Uterus (tissue), 4 donors: ENCODE data around the gene CELSR1. TPM values are rescaled to one million over a fixed set of nuclear protein-coding genes. Genes with fewer than 3 reads are reported as not detected.

Source experiments
- DNase-seq, 2 donors: peaks; one replicate each; pipeline ENCODE4 v3.0.0-alpha.2; 2019 to 2020
- H3K27ac ChIP-seq, 2 donors: fragments of 200-600 bp; sonication (generic); 1 replicate in 1 of 2; 2 replicates in 1 of 2; pipeline ENCODE4 v1.5.1; 2016 to 2018
- H3K27me3 ChIP-seq, 2 donors: fragments of 200-600 bp; sonication (generic); one replicate each; pipeline ENCODE4 v1.5.1; 2018 to 2019; ENCODE audit warnings: control low read depth in 1 of 2
- H3K36me3 ChIP-seq, 2 donors: fragments of 200-600 bp; sonication (generic); one replicate each; pipeline ENCODE4 v1.5.1; 2019; ENCODE audit warnings: control low read depth in 1 of 2
- H3K4me1 ChIP-seq, 2 donors: fragments of 200-600 bp; sonication (generic); one replicate each; pipeline ENCODE4 v1.5.1; 2018 to 2019; ENCODE audit warnings: control low read depth in 1 of 2
- H3K4me3 ChIP-seq, 2 donors: fragments of 200-600 bp; sonication (generic); 1 replicate in 1 of 2; 2 replicates in 1 of 2; pipeline ENCODE4 v1.5.1; 2018 to 2019; ENCODE audit warnings: mild to moderate bottlenecking in 1 of 2
- H3K9me3 ChIP-seq, 2 donors: fragments of 200-600 bp; sonication (generic); one replicate each; pipeline ENCODE4 v1.5.1; 2019; ENCODE audit warnings: control low read depth in 1 of 2
- POLR2A ChIP-seq, 2 donors: fragments of 450-650 bp; IDR thresholded peaks; one replicate each; pipeline ENCODE4 v1.6.1; 2016; ENCODE audit warnings: antibody characterized with exemption in 2 of 2, mild to moderate bottlenecking in 1 of 2, moderate library complexity in 1 of 2
- intact Hi-C: fragments of 100-400 bp; cut with DNase I; formaldehyde crosslinking; loops from one replicate; pipeline ENCODE4 v1.15.1; 2023; ENCODE audit warnings: low total_unique reads
- total RNA-seq, 4 donors: library from RNA; depleted of rRNA in 3 of 4; stranded (reverse); fragments of >200 nt in 3 of 4; gene quantifications; one replicate each; pipeline versions ENCODE4 v1.1.0 to v1.2.4, GENCODE V29; 2014 to 2023
- TF ChIP-seq, protein P1 (sequence below), 4 experiments: fragments of 200-600 bp in 2 of 4; fragments of 450-650 bp in 2 of 4; sonication (generic) in 2 of 4; IDR thresholded peaks; one replicate each; pipeline ENCODE4 v1.5.1; 2016 to 2019; ENCODE audit warnings: antibody characterized with exemption in 4 of 4, mild to moderate bottlenecking in 2 of 4, moderate library complexity in 1 of 4
- donor health status: DM: yes; HTN: yes; CAD: no.

CELSR1 gene
- total RNA-seq, 4 donors from 2014 or later, result 1.5 to 15.8 (median 8.4) TPM

DNA sequence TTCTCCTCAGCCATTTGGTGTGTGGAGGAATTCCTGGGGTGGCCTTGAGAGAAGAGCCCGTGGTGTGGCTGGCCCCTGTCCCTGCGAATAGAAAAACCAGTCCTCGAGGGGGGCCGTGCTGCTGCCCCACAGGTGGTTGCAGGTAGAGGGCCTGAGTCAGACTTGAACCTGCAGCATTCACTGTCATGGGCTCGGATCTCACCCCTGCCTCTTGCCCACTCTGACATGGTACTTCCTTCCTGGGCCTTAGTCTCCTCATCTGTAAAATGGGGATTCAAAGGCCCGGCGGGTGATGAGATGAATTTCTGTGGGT, 182.5 kb downstream of the CELSR1 start:
- TF ChIP-seq POLR2A (IDR thresholded peaks at IDR 0.05), result no peak
- TF ChIP-seq, protein P1, sequence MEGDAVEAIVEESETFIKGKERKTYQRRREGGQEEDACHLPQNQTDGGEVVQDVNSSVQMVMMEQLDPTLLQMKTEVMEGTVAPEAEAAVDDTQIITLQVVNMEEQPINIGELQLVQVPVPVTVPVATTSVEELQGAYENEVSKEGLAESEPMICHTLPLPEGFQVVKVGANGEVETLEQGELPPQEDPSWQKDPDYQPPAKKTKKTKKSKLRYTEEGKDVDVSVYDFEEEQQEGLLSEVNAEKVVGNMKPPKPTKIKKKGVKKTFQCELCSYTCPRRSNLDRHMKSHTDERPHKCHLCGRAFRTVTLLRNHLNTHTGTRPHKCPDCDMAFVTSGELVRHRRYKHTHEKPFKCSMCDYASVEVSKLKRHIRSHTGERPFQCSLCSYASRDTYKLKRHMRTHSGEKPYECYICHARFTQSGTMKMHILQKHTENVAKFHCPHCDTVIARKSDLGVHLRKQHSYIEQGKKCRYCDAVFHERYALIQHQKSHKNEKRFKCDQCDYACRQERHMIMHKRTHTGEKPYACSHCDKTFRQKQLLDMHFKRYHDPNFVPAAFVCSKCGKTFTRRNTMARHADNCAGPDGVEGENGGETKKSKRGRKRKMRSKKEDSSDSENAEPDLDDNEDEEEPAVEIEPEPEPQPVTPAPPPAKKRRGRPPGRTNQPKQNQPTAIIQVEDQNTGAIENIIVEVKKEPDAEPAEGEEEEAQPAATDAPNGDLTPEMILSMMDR (IDR thresholded peaks at IDR 0.05), result no peak
- intact Hi-C loops, result no loop called here
- Histone ChIP-seq H3K27ac (no peak overlapping the region), H3K27me3 (no peaks in the 10 kb centered on the region), H3K4me3 (no peak overlapping the region), H3K4me1 (no peaks in the 10 kb centered on the region), H3K9me3 (no peaks in the 10 kb centered on the region), H3K36me3 (no peaks in the 10 kb centered on the region)
- no peak for DNase-seq

DNA sequence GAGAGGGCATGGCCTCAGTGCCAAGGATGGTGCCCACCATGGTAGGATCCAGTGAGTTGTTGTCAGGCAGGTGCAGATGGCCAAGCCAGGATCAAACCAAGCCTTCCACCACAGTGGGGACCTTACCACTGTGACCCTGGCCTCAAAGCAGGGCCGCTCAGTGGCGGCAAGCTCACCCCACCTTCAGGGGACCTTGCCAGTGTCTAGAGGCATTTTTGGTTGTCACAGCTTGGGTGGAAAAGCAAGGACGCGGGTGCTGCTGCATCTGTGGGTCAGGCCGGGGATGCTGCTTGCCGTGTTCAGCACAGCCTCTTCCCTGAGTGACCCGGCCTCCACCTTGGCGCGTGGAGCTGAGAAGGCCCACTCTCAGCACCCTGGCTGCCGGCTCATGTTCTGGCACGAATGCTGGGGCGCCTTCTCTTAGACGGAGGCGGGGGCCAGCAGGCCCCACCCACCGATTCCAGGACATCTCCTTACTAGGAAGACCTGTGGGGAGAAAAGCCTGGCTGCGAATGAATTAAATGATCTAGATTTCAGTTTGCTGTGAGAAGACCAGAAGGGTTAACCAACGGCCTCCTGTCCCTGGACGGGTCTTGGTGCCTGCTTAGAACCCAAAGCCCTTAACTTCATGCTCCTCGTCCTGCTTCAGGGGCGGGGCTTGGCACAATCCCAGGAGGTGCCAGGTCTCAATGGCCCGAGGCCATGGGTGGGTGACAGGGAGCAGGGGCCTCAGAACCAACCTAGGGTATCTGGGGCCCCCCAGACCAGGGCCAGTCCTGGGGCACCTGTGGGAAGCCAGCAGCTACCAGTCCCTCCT, 183.0 kb downstream of the CELSR1 start:
- intact Hi-C loops, result no loop called here
- no peaks in the 10 kb centered on the region for H3K4me1 ChIP-seq
- no peaks in the 10 kb centered on the region for H3K36me3 ChIP-seq
- no peaks in the 10 kb centered on the region for H3K9me3 ChIP-seq
- TF ChIP-seq, protein P1 (IDR thresholded peaks at IDR 0.05), result no peak
- TF ChIP-seq POLR2A (IDR thresholded peaks at IDR 0.05), result no peak
- H3K27ac ChIP-seq, result no peak overlapping the region
- H3K4me3 ChIP-seq, result no peak overlapping the region
- DNase-seq, result no peak
- H3K27me3 ChIP-seq, result no peaks in the 10 kb centered on the region

DNA sequence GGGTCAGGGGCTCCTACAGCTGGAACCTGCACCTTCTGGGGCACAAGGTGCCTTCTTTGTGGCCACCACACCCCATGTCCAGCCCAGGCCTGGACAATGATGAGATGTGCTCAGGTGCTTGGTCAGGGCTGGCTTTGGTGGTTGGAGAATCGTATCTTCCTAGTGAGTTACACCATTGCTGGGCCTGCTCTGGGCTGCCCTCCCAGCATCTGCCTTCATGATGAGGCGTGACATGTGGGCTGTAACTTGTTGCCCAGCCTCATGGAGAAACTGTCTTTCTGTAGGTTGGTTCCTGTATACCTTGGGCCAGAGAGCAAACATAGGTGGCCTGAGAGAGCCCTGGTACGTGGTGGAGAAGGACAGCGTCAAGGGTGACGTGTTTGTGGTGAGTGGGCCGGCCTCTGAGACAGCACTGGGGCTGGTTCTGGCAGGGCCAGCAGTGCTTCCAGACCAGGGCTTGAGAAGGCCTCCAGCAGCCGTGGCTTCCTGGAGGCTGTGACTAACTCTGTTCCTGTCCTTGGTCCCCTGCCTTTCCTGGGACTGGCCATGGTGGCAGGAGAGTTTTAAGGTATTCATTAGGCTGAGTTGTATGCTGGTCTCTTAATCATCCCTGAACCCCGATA, 183.8 kb downstream of the CELSR1 start:
- H3K4me1 ChIP-seq, result no peaks in the 10 kb centered on the region
- no peaks in the 10 kb centered on the region for H3K36me3 ChIP-seq
- DNase-seq, result no peak
- no peak overlapping the region for H3K27ac ChIP-seq
- no peak overlapping the region for H3K4me3 ChIP-seq
- intact Hi-C loops, result no loop called here
- TF ChIP-seq, protein P1 (IDR thresholded peaks at IDR 0.05), result no peak
- H3K27me3 ChIP-seq, result no peaks in the 10 kb centered on the region
- H3K9me3 ChIP-seq, result no peaks in the 10 kb centered on the region

DNA sequence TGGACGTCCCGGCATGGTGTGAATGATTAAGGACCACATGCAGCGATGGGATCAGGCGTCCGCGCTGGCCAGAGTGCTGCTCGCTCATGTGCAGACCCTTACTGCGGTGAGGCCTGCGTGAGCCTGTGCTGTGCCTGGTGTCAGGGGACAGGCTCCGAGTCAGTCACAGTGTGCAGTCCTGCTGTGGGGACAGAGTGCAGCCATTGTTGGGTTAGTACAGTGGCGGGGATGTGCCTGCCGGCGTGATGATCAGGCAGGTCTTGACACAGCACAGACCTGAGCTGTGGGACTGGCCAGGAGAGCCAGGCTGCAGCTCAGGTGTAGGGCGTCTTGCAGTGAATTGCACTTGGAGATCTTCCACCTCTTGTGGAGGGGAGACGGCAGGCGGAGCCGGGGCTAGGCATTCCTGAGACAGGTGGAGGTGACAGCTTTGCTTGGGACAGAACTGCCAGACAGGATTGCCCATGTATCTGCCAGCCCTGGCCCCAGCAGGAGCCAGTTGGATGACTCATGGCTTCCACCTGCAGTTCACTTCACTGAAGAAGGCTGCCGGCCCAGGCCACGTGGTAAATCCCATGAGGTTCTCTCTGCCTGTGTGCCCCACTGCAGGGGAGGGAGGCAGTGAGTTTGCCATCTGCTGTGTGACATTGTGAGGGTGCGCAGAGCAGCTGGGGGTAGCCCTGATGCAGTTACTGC, 184.6 kb downstream of the CELSR1 start:
- no peaks in the 10 kb centered on the region for H3K36me3 ChIP-seq
- intact Hi-C loops, result no loop called here

More for the DNA sequence above, 184.6 kb downstream of the CELSR1 start:
- H3K9me3 ChIP-seq, result no peaks in the 10 kb centered on the region
- H3K4me3 ChIP-seq, result no peak overlapping the region
- TF ChIP-seq POLR2A (IDR thresholded peaks at IDR 0.05), result no peak
- TF ChIP-seq, protein P1 (IDR thresholded peaks at IDR 0.05), result no peak
- no peaks in the 10 kb centered on the region for H3K27me3 ChIP-seq
- H3K27ac ChIP-seq, result no peak overlapping the region
- no peak for DNase-seq
- no peaks in the 10 kb centered on the region for H3K4me1 ChIP-seq
